Right renal pelvis (tissue), 4 donors: ENCODE results near the gene UBE2C. TPM values are rescaled to one million over a fixed set of nuclear protein-coding genes. Genes with fewer than 3 reads are reported as not detected.
"Not testable (repeated sequence)": the region's sequence is repeated elsewhere in the genome, so short reads cannot be mapped to it uniquely, and the experiment has no call there.

Experiments used
- DNase-seq, 4 donors: peaks; one replicate each; pipeline ENCODE4 v3.0.0-alpha.2; 2013; ENCODE audit warnings: low read depth in 4 of 4, low spot score in 3 of 4, missing footprints in 1 of 4
- polyA plus RNA-seq, 4 donors: library from polyadenylated mRNA; unstranded; fragments of 120-200 nt; gene quantifications; one replicate each; pipeline ENCODE4 v1.2.1, GENCODE V29; 2013; ENCODE audit not compliant: insufficient read length in 4 of 4

The UBE2C gene
- polyA plus RNA-seq, 4 donors: 59.9 to 72.1 (median 65.9) TPM

DNA sequence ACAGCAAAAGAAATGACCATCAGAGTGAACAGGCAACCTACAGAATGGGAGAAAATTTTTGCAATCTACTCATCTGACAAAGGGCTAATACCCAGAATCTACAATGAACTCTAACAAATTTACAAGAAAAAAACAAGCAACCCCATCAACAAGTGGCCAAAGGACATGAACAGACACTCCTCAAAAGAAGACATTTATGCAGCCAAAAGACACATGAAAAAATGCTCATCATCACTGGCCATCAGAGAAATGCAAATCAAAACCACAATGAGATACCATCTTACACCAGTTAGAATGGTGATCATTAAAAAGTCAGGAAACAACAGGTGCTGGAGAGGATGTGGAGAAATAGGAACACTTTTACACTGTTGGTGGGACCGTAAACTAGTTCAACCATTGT lies 14.9 kb upstream of the UBE2C start:
- DNase-seq: not testable (repeated sequence)

DNA sequence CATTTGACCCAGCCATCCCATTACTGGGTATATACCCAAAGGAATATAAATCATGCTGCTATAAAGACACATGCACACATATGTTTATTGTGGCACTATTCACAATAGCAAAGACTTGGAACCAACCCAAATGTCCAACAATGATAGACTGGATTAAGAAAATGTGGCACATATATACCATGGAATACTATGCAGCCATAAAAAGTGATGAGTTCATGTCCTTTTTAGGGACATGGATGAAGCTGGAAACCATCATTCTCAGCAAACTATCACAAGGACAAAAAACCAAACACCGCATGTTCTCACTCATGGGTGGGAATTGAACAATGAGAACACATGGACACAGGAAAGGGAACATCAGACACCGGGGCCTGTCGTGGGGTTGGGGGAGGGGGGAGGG lies 14.5 kb upstream of the UBE2C start:
- DNase-seq: not testable (repeated sequence)

- DNase-seq: no peak
These were observed 13.4 kb upstream of the UBE2C start for GRCh38 chr20:45798935-45799642.

DNA sequence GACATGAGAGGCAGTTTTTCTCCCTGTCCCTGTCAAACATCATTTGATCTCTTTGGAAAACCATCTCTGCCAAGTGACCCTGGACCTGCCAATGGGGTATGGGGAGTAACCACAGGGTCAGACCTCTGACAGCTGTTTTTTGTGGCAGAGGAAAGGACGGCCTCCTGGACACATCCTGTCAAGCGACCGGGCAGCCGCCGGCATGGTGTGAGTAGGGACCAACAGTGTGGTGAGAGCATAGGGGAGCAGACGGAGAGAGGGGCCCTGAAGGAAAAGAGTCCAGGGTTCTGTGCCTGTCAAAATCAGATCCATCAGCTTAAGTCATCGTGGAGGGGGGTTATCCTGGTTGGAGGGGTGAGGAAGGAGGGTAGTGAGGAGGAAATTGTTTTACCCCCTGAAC lies 10.6 kb upstream of the UBE2C start:
- no peak for DNase-seq

DNA sequence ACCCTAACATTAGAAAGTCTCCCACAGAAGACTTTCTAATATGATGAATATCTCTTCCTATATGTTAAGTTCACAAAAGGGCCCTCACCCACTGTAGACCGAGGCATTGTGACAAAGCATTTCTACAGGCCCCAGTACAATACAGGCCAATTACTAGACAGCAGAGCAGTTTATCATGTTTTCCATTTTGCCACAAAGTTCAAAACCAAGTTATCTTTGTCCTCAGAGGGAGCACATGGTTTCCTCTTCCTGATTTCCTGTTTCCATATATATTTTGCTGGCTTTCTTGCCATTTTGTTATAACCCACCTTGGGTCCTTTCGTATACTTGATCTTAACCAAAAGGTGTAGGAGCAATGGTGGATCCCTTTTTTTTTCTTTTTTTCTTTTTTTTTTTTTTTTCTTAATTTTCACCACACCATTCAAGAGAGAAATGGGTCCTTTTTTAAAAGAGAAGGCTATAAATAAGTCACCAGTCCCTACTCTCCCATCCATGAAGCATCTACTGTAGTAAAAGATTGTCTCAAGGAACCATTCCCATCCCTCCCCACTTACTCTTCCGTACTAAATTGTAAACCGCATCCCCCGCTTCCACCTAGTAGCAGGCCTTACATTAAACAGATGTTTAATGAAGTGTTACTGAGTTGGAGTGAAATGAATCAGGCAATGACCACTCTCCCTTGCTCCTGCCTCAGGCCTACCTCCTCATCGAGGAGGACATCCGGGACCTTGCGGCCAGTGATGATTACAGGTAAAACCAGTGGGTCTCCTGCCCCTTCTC lies 2.1 kb upstream of the UBE2C start:
- no peak for DNase-seq

DNA sequence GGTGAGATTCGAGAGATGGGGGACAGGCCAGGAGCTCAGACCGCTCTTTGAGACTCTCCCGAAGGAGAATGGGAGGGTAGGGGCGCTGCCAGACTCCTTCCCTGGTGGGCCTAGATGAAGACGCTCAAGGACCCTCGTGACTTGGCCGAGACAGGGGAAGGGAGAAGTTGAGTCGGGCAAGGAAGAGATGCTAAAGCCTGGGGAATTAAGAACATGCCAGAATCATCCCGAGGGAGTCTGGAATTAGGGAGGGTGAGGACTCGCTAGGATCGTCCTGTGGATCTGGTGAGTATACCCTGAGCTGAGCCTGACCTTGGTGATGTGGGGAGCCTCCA lies 529 bp downstream of the UBE2C start:
- DNase-seq: no peak

GRCh38 chr20:45813489-45813888 lies 1.0 kb downstream of the UBE2C start:
- DNase-seq: no peak

GRCh38 chr20:45814314-45814713 lies 1.9 kb downstream of the UBE2C start:
- DNase-seq: no peak

DNA sequence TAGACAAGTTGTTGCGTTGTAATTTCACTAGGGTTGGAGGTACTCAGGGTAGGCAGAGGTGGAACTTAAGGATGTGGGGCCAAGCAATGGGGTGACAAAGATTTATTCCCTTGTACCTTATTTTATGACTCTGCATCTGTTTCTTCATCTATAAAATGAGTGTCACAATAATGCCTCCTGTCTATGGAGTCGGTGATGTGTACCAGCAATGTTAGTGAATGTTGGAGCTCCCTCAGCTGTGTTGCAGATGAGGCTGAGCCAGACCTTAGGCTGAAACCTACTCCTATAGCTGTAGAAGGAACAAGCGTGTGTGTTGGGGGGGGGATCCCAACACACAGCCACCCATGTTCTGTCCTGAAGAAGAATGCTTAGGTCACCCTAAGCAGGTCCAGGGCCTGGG lies 4.5 kb downstream of the UBE2C start:
- no peak for DNase-seq

DNA sequence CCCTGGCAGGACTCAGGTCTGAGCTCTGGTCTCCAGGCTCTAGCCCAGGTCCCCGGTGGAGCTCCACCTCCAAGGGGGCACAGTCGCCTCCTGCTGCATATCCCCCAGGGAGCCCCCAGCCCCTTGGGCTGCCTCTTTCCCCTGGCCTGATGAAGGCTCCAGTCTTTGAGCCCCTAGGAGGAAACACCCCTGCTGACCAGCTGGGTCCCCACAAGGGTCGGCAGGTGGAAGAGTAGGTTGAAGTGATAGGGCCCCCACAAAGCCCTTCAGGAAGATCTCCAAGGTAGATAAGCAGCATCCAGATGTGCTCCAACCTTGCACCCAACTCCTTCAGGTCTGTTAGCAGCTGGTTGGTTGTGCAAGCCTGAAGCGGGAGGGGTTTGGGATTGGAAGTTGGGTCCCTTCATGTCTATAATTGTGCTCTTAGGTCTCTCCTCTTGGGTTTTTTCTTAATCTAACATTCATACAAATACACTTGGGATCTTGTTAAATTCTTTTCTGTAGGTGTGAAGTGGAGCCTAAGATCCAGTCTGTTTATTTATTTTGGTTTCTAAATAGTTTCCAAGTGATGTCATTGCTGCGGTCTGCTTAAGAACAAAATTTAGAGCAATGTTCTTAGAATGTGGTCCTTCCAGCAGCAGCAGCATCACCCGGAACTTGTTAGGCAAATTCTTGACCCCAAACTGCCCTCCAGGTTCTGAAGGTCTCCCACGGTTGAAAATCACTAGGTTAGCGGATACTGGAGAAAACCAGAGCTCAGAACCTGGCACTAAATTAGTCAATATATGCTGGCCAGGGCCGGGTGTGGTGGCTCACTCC lies 5.1 kb downstream of the UBE2C start:
- no peak for DNase-seq

GRCh38 chr20:45818239-45818638 lies 5.8 kb downstream of the UBE2C start:
- no peak for DNase-seq

- DNase-seq: no peak
These were observed 7.0 kb downstream of the UBE2C start for GRCh38 chr20:45819466-45819865.

- DNase-seq: no peak
These were observed 9.5 kb downstream of the UBE2C start for GRCh38 chr20:45821947-45822346.

DNA sequence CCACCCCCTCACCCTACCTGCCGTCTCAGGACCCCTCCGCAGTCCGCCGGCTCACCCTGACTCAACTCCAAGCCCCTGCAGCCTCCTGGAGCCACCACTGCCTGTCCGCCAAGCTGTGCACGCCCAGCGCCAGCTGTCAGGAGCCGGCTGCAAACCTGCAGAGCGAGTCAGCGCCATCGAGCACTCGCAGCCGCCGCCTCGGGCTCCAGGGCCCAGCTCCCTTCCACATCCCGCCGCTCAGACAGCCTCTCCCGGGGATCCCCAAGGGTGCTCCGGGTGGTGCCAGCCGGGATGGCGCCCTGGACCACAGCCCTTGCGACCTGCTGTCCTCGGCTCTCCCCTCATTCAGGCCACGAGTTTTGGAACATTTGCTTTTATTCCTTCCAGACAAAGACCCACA lies 10.4 kb downstream of the UBE2C start:
- DNase-seq: no peak

- no peak for DNase-seq
These were observed 11.7 kb downstream of the UBE2C start for GRCh38 chr20:45823949-45824835.

DNA sequence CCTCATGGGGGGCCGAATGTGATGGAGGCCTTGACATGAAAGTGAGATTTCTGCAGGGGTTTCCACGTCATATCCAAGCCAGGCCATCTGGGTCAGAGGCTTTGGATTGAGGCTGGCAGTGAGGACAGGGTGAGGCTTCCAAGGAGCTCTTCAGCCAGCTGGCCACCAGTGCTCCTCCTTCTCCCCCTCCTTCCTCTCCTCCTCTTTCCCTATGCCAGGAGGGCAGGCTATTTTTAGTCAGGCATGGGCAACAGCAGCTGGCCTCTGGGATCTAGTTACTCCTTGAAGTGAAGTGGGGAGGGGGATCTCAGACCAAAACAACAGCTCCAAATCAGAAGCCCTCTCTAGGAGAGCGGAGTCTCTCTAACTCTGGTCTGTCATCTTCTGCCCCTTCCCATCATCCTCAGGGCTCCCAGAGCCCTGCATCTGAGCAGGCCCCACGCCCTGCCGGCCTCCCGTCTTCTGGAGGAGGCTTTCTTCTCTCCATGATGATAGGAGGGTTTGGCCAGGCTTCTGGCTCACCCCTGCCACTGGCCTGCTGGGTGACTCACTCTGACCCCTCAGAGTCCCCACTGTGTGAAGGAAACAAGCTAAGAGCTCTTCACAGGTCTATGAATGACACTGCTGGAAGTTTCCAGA lies 14.1 kb downstream of the UBE2C start:
- no peak for DNase-seq

DNA sequence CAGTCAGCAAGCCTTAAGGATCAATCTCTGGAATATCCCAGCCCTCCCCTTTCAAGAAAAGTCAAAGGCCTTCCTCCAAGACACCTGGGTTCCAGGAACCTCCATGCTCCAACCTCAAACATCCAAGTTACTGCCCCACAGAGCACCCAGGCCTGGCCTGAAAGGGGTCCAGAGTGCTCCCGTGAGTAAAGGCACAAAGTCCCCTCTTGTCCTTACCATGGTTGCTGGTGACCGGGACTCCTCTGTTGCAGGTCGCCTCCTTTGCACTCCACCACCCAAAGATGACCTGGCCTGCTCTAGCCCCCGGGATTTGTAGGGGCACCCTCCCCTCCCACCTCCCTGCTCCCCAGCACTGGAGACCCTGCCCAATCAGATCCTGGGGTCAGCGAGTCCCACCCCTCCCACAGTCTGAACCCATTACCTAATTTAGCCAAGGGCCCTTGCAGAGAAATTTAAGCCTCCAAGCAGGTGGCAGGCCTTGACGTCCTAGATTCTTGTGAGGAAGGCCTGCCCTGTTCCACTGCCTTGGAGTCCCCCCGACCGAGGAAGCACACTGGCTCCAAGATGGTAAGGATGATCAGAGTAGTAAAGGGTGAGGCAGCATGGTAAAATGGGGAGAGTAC lies 14.7 kb downstream of the UBE2C start, which contains the start of gene TNNC2:
TSS of gene TNNC2 (minus strand) at position 283 of the 623 bp plus-strand sequence. CDS start at position 219, 64 bp downstream.
- DNase-seq: no peak

GRCh38 chr20:45827712-45828111 lies 15.3 kb downstream of the UBE2C start:
- no peak for DNase-seq

DNA sequence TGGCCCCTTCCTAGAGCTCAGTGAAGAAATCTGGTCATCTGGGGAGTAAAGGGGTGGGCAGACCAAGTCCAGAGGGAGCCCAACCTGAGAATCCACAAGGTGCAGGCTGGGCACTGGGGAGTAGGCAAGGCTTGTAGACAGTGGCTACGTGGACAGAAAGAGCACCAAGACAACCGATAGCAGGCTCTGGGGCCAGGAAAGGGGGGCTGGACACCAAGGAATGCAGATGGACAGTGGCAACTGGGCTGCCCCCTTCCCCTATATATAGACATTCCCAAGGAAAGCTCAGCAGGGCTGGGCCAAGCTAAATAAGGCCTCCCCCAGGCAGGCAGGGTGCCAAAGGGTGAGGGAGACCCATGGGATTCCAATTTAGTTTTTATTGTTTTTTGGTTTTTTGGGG lies 16.1 kb downstream of the UBE2C start:
- DNase-seq: no peak
